ENCODE data around the gene CRYGB. TPM values are rescaled to one million over a fixed set of nuclear protein-coding genes. Genes with fewer than 3 reads are reported as not detected.

CRYGB gene
- polyA plus RNA-seq, 1 donor from 2014 or later = not detected

- Histone ChIP-seq H3K9ac (ENCODE audit: low read length) (no peak overlapping the region), H3K4me2 (ENCODE audit: low read length) (no peak overlapping the region), H3K27me3 (ENCODE audit: insufficient read depth, low read depth, low read length) (no peaks in the 10 kb centered on the region), H3F3A (ENCODE audit: insufficient read depth, low read length, poor library complexity, severe bottlenecking) (no peaks in the 10 kb centered on the region), H3K79me2 (replicated peaks; ENCODE audit: insufficient read depth, low read length) (no peaks in the 10 kb centered on the region), H3K27ac (ENCODE audit: low read length) (no peak overlapping the region), H3K9me3 (ENCODE audit: low read length) (no peaks in the 10 kb centered on the region), H4K20me1 (ENCODE audit: insufficient read depth) (no peaks in the 10 kb centered on the region), H2AFZ (ENCODE audit: low read depth, low read length) (no peak overlapping the region), H3K4me3 (ENCODE audit: low read length) (no peak overlapping the region), H3K9me2 (ENCODE audit: insufficient read depth, low read length) (no peaks in the 10 kb centered on the region), H3K36me3 (ENCODE audit: insufficient read depth, low read length) (no peaks in the 10 kb centered on the region)
- TF ChIP-seq SMC3 (conservative IDR thresholded peaks at IDR 0.05; ENCODE audit: poor library complexity) (no peak), RAD21 (conservative IDR thresholded peaks at IDR 0.05) (no peak), EP300 (conservative IDR thresholded peaks at IDR 0.05; ENCODE audit: poor library complexity, severe bottlenecking) (no peak), POLR2AphosphoS5 (IDR thresholded peaks at IDR 0.05) (no peak), CTCF (IDR thresholded peaks at IDR 0.05; ENCODE audit: poor library complexity, severe bottlenecking) (no peak), TAF1 (IDR thresholded peaks at IDR 0.05; ENCODE audit: low read depth) (no peak), EZH2 (IDR thresholded peaks at IDR 0.05; ENCODE audit: borderline replicate concordance, insufficient read depth, low read length, poor library complexity, severe bottlenecking) (no peak)
These were observed 47.7 kb downstream of the CRYGB start for GRCh38 chr2:208098267-208098666.

GRCh38 chr2:208097801-208098200 is 48.2 kb downstream of the CRYGB start:
- no peaks in the 10 kb centered on the region for H3K79me2 ChIP-seq (replicated peaks; ENCODE audit: insufficient read depth, low read length)
- no peak overlapping the region for H3K4me2 ChIP-seq (ENCODE audit: low read length)
- TF ChIP-seq SMC3 (conservative IDR thresholded peaks at IDR 0.05; ENCODE audit: poor library complexity) (no peak), CTCF (IDR thresholded peaks at IDR 0.05; ENCODE audit: poor library complexity, severe bottlenecking) (no peak), RAD21 (conservative IDR thresholded peaks at IDR 0.05) (no peak), POLR2AphosphoS5 (IDR thresholded peaks at IDR 0.05) (no peak), REST (IDR thresholded peaks at IDR 0.05; ENCODE audit: borderline replicate concordance) (no peak), MXI1 (conservative IDR thresholded peaks at IDR 0.05; ENCODE audit: poor library complexity, severe bottlenecking) (no peak)

More at GRCh38 chr2:208097801-208098200, 48.2 kb downstream of the CRYGB start:
- Histone ChIP-seq H3K27ac (ENCODE audit: low read length) (no peak overlapping the region), H2AFZ (ENCODE audit: low read depth, low read length) (no peak overlapping the region), H3K27me3 (ENCODE audit: insufficient read depth, low read depth, low read length) (no peaks in the 10 kb centered on the region), H3K9me2 (ENCODE audit: insufficient read depth, low read length) (no peaks in the 10 kb centered on the region), H4K20me1 (ENCODE audit: insufficient read depth) (no peaks in the 10 kb centered on the region), H3F3A (ENCODE audit: insufficient read depth, low read length, poor library complexity, severe bottlenecking) (no peaks in the 10 kb centered on the region), H3K9me3 (ENCODE audit: low read length) (no peaks in the 10 kb centered on the region), H3K9ac (ENCODE audit: low read length) (no peak overlapping the region), H3K4me3 (ENCODE audit: low read length) (no peak overlapping the region), H3K36me3 (ENCODE audit: insufficient read depth, low read length) (no peaks in the 10 kb centered on the region)

Measured in neural cell (in vitro differentiated cells).